Renal cortex interstitium (tissue), 15 donors: ENCODE data around the gene LGALS7B. TPM values are rescaled to one million over a fixed set of nuclear protein-coding genes. Genes with fewer than 3 reads are reported as not detected.
"Not testable (repeated sequence)": the region's sequence is repeated elsewhere in the genome, so short reads cannot be mapped to it uniquely, and the experiment has no call there.

Experiments used
- DNase-seq, 11 donors: peaks; one replicate each; pipeline ENCODE4 v3.0.0-alpha.2; 2013; ENCODE audit warnings: low read depth in 9 of 11, low spot score in 4 of 11; ENCODE audit errors: extremely low read depth in 1 of 11
- long read RNA-seq, 16 experiments: transcript quantifications; one replicate each; lab custom pipeline, GENCODE V29; 2026
- polyA plus RNA-seq, 3 donors: library from polyadenylated mRNA; unstranded; fragments of 120-200 nt; gene quantifications; one replicate each; pipeline ENCODE4 v1.2.1, GENCODE V29; 2013; ENCODE audit not compliant: insufficient read length in 3 of 3

Gene LGALS7B
- polyA plus RNA-seq: 1 to 10 TPM in 1 of 3 donors, under 1 TPM in 1, not detected in 1; 0.57 to 2.5 TPM
- long read RNA-seq, donor 1, partial matches to known transcripts: 0 of 1 reads
- long read RNA-seq, donor 1, other reads (novel, unspliced or antisense): 0 of 1 reads
- long read RNA-seq, donor 2, partial matches to known transcripts: 0 of 1 reads
- long read RNA-seq, donor 2, other reads (novel, unspliced or antisense): 0 of 1 reads
- long read RNA-seq, donor 3, partial matches to known transcripts: 0 of 1 reads
- long read RNA-seq, donor 3, other reads (novel, unspliced or antisense): 0 of 1 reads
- long read RNA-seq, donor 4, partial matches to known transcripts: 0 of 1 reads
- long read RNA-seq, donor 4, other reads (novel, unspliced or antisense): 0 of 1 reads
- long read RNA-seq, donor 5, partial matches to known transcripts: 0 of 1 reads
- long read RNA-seq, donor 5, other reads (novel, unspliced or antisense): 0 of 1 reads
- long read RNA-seq, donor 6: 0 reads
- long read RNA-seq, donor 7, partial matches to known transcripts: 124 of 370 reads
- long read RNA-seq, donor 7, other reads (novel, unspliced or antisense): 243 of 370 reads
- long read RNA-seq, donor 8, partial matches to known transcripts: 0 of 4 reads
- long read RNA-seq, donor 8, other reads (novel, unspliced or antisense): 0 of 4 reads
- long read RNA-seq, donor 9: 0 reads
- long read RNA-seq, donor 10, partial matches to known transcripts: 0 of 1 reads
- long read RNA-seq, donor 10, other reads (novel, unspliced or antisense): 0 of 1 reads
- long read RNA-seq, donor 11, partial matches to known transcripts: 0 of 1 reads
- long read RNA-seq, donor 11, other reads (novel, unspliced or antisense): 0 of 1 reads
- long read RNA-seq, donor 12, transcript LGALS7B-202 (2 exons, 532 nt): major isoform, 6 of 6 reads
- long read RNA-seq, donor 12, partial matches to known transcripts: 0 of 6 reads
- long read RNA-seq, donor 12, other reads (novel, unspliced or antisense): 0 of 6 reads
- long read RNA-seq, donor 13, partial matches to known transcripts: 0 of 1 reads
- long read RNA-seq, donor 13, other reads (novel, unspliced or antisense): 0 of 1 reads
- long read RNA-seq, donor 14, partial matches to known transcripts: 0 of 2 reads
- long read RNA-seq, donor 14, other reads (novel, unspliced or antisense): 0 of 2 reads
- long read RNA-seq, donor 15: 0 reads
- long read RNA-seq, donor 16, partial matches to known transcripts: 0 of 4 reads
- long read RNA-seq, donor 16, other reads (novel, unspliced or antisense): 0 of 4 reads

DNA sequence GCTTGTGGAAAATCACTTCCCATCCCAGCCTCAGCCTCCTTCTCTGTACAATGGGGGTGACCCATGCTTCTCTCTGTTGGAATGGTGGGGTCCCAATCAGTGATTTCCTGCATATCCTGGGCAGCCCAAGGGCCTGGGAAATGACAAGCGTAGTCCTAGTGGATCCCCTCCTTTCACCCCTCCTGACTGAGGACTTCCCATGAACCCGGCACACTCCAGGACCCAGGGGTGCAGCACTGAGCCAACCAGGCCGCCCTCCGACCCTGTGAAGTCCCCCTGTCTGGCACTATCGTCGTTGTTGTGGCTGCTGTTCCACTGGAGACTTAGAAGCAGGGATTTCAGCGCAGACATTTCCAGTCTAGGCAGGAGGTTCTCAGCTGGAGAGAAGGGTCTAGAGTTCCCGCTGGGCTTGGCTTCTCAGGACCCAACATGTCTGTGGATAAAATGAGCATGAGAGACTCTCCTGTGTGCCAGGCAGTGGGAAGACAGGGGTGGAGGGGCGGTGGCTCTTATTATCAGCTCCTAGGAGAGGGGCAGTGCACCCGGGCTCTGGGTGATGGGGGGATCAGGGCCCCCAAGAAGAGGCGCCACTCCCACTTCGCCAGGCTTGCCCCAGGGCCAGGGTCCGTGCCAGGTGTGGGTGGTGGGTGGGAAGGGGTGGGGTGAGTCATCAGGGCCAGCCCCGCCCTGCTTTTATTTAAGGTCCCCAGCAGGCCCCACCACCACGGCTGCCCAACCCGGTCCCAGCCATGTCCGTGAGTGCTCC, at the start of gene LGALS7B:
Gene LGALS7B (plus strand): TSS at position 723 of the 766 bp plus-strand sequence. CDS start 27 bp downstream, at position 750.
- DNase-seq: no peak

DNA sequence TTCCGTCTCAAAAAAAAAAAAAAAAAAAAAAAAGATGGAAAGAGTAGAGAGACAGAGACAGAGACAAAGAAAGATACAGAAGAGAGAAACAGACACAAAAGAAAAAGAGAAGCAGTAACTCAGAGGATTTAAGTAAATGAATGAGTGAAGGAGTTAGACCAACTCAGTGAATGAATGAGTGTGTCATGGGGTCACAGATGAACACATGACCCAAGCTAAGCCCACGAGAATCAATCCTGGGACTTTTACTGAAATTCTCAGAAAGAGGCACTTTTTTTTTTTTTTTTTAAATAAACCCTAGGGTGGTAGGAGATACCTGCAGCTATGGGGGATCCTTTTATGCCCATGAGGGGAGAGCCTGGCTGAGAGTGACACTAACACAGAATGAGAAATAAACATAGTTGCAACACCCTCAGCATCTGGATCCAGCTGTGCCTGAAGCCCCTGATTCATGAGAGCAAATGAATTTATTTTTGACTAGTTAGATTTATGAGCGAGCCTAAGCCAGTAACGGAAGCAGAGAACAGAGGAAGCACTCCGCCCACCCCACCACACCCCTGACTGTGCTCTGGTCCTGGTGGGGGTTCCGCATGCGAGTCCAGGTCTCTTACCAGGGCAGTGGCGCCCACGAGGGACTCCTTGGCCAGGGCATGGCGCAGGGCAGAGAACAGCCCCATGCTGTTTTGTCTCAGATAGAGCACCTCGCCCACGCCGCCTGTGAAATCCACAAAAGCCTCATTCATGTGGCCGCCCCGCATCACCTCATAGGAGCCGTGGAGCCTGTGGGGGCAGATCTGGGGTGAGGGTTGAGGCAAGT, 49.4 kb upstream of the LGALS7B start:
- no peak for DNase-seq

DNA sequence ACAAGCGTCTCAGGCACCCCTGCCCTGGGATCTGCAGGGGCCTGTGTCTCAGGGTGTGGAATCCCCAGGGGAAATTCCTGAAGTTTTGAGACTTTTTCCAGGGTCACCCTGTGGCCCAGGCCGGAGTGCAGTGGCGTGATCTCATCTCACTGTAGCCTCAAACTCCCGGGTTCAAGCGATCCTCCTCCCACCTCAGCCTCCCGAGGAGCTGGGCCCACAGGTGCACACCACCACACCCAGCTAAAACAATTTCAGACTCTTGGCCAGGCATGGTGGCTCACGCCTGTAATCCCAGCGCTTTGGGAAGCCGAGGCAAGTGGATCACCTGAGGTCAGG, 48.8 kb upstream of the LGALS7B start:
- no peak for DNase-seq

DNA sequence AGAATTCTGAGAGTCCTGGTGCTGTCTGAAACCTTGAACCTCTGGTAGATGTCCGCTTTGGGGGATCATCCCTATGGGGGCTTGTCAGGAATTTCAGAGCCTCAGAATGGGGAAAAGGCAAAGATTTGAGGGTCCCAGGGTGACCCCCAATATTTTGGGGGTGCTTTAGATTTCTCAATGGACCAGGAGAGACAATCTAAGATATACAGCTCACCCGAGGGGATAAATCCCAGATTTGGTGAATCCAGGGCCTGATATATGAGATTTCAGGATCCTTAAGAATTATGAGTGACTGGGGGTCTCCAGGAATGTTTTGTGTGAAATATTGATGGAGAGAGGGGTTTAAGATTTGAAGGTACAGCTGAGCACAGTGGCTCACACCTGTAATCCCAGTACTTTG, 48.1 kb upstream of the LGALS7B start:
- no peak for DNase-seq

DNA sequence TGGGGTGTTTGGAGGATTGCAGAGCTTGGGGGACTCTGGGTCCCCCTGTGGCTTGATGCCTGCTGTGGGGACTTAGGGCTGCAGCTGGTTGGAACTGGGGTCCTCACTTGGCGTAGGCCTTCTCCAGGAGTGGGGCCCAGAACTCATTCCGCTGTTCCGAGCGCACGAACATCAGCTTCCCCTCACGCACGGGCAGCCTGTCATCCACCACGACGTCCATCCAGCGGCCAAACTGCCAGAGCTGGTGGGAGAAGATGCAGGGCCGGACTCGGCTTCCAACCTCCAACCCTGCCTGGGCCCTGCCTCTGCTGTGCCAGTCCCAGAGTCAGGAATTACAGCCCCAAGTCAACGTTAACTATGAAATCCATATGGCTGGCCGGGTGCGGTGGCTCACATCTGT, 47.3 kb upstream of the LGALS7B start:
- no peak for DNase-seq

DNA sequence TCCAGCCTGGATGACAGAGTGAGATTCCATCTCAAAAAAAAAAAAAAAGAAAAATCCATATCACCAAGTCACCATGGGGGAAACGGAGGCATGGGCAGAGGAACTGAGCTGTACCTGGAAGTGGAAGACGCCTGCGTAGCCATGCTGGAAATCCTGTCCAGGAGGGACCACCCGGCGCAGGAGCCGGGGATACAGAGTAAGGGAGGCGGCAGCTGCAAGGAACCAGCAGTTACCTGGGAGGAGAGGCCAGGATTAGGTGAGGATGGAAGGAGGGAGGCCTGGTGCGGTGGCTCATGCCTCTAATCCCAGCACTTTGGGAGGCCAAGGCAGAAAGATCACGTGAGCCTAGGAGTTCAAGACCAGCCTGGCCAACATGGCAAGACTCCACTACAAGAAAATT, 46.7 kb upstream of the LGALS7B start:
- no peak for DNase-seq

DNA sequence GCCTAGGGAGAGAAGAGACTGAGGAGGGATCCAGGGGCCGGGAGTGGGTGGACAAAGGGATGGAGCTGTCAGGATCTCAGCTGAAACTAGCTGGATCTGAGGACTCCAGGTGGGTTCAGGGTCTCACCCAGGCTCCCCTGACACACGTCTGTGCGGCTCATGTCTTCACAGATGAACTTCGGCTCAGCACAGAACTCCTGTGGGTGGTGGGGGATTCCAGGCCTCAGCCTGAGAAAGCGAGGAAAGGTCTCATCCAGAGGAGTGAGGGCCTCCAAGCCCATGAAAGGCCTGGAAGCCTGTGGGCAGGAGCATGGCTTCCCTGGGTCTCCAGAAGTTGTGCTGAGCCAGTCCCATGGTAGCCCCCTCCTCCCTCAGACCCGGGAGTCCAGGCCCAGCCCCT, 46.1 kb upstream of the LGALS7B start:
- DNase-seq: no peak

DNA sequence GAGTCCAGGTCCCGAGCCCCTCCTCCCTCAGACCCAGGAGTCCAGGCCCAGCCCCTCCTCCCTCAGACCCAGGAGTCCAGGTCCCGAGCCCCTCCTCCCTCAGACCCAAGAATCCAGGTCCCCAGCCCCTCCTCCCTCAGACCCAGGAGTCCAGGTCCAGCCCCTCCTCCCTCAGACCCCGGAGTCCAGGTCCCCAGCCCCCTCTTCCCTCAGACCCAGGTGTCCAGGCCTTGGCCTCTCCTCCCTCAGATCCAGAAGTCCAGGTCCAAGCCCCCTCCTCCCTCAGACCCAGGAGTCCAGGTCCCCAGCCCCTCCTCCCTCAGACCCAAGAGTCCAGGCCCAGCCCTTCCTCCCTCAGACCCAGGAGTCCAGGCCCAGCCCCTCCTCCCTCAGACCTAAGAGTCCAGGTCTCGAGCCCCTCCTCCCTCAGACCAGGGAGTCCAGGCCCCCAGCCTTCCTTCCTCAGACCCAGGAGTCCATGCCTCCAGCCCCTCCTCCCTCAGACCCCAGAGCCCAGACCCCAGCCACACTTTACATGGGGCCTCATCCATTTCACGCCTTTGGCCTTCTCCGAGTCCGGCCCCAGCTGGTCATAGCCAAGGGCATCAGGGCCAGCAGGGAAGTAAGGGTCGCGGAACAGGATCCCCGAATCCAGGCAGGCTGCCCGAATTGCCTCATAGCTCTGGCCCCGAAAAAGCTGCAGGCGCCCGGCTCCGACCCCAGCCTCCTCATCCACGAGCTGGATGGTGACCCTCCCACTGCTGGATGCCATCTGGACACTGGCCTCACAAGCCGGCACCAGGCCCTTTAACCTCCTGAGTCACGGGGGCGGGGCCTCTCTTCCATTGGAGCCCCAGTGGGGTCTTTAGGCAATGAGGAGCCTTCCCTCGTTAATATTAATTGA, 45.4 kb upstream of the LGALS7B start:
- DNase-seq: no peak

DNA sequence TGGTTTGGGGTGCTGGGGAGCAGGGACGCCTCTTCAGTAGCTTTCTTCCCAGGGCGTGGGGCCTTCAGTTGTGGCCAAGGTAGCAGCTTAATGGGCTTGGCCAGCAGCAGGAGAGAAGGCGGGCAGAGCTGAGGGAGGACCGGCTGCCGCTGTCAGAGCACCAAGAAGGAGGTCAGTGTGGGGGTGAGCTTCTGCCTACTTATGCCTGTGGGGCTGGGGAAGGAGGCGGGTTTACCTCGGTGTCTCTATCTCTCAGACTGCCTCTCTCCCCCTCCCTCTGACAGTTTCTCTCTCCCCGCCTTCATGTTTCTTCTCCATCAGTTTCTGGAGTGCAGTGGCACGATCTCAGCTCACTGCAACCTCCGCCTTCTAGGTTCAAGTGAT, 44.7 kb upstream of the LGALS7B start, which contains the start of gene CAPN12:
Gene CAPN12 (minus strand): TSS at position 177 of the 384 bp plus-strand sequence. CDS start 309 bp downstream, outside the sequence.
- DNase-seq: no peak

DNA sequence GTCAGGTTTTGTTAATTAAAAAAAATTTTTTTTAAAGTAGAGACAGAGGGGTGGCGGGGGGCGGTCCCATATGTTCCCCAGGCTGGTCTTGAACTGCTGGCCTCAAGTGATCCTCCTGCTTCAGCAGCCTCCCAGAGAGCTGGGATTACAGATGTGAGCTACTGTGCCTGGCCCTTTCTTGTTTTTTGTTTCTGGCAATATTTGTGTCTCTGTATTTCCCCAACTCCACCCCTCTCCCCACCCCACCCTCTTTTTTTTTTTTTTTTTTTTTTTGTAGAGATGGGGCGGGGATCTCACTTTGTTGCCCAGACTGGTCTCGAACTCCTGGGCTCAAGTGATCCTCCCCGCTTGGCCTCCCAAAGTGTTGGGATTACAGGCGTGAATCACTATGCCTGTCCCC, 44.1 kb upstream of the LGALS7B start:
- no peak for DNase-seq

DNA sequence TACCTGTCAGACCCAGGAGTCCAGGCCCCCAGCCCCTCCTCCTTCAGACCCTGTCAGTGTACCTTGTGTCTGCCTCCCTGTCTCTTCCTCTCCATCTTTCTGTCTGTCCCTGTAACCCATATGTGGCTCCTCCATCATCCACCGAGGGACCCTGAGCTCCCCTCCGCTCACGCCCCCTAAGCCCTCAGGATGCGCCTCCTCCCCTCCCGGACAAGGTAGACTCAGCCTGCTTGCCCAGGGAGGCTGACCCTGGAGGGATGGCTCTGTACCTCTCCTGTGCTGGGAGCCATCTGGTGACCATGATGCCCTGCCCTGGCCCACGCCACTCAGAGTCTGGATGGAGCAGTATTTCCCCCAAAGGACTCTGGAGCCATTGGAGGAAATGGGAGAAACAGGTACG, 43.7 kb upstream of the LGALS7B start:
- DNase-seq: no peak

DNA sequence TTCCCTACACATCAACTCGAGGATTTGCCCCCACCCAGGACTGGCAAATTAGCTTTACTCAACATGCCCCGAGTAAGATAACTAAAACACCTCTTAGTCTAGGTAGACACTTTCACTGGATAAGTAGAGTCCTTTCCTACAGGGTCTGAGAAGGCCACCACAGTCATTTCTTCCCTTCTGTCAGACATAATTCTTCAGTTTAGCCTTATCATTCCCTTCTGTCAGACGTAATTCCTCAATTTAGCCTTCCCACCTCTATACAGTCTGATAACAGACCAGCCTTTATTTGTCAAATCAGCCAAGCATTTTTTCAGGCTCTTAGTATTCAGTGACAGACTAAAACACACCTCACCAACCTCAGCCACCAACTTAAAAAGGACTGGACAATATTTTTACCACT, 35.2 kb upstream of the LGALS7B start:
- not testable (repeated sequence) for DNase-seq

DNA sequence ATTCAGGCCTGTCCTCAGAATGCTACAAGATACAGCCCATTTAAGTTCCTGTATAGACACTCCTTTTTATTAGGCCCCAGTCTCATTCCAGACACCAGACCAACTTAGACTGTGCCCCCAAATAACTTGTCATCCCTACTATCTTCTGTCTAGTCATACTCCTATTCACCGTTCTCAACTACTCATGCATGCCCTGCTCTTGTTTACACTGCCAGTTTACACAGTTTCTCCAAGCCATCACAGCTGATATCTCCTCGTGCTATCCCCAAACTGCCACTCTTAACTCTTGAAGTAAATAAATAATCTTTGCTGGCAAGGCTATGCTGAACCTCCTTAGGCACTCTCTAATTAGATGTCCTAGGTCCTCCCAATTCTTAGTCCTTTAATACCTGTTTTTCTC, 34.8 kb upstream of the LGALS7B start:
- DNase-seq: not testable (repeated sequence)

DNA sequence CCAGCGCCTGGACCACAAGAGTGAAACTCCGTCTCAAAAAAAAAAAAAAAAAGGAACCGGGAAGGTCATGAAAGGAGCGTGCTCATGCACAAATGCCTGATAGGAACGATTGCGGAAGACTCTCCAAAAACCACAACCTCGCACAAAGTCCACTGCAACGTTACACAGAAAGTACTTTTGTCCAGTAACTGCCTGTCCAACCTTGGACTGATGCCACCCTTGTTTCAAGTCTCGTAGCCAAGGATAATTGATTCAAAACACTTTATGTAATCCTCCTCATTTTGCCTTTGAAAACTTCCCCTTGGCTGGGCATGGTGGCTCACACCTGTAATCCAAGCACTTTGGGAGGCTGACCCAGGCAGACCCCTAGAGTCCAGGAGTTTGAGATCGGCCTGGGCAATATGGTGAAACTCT, 29.4 kb upstream of the LGALS7B start:
- DNase-seq: no peak

DNA sequence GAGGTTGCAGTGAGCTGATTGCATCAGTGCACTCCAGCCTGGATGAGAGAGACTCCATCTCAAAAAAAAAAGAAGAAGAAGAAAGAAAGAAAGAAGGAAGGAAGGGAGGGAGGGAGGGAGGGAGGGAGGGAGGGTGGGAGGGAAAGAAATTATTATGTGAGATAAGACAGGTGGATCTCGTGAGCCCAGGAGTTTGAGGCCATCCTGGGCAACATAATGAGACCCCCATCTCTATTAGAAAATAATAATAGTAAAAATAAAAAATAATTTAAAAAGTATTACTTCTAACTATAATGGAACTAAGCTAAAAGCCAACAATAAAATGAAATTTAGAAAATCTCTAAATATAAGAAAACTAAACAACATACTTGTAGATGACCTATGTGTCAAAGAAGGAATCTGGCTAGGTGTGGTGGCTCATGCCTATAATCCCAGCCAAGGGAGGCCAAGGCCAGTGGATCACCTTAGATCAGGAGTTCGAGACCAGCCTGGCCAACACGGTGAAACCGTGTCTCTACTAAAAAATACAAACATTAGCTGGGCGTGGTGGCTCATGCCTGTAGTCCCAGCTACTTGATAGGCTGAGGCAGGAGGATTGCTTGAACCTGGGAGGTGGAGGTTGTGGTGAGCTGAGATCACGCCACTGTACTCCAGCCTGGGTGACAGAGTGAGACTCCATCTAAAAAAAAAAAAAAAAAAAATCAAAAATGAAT, 28.0 kb upstream of the LGALS7B start:
- not testable (repeated sequence) for DNase-seq

DNA sequence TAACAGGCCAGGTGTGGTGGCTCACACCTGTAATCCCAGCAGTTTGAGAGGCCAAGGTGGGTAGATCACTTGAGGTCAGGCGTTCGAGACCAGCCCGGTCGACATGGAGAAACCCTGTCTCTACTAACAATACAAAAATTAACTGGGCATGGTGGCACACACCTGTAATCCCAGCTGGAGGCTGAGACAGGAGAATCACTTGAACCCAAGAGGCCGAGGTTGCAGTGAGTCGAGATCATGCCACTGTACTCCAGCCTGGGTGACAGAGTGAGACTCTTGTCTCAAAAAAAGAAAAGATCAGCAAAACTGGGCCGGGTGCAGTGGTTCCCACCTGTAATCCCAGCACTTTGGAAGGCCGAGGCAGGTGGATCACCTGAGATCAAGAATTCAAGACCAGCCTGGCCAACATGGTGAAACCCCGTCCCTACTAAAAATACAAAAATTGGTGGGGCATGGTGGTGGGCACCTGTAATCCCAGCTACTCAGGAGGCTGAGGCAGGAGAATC, 27.1 kb upstream of the LGALS7B start:
- DNase-seq: not testable (repeated sequence)
